HG03039 (cell line): ENCODE results near the gene ATP11A.
"Not testable (repeated sequence)": the region's sequence is repeated elsewhere in the genome, so short reads cannot be mapped to it uniquely, and the experiment has no call there.

Source experiments
- ATAC-seq: cut with Tn5 transposase; IDR thresholded peaks from one replicate; pipeline ENCODE4 v1.9.1; 2021; ENCODE audit warnings: mild to moderate bottlenecking, moderate library complexity; ENCODE audit not compliant: unreplicated experiment

ATP11A gene

GRCh38 chr13:112850273-112850672 is 160.4 kb downstream of the ATP11A start:
- ATAC-seq: no peak

- no peak for ATAC-seq
Measured at GRCh38 chr13:112851107-112852038, 161.5 kb downstream of the ATP11A start.

- no peak for ATAC-seq
Measured at GRCh38 chr13:112852392-112852791, 162.6 kb downstream of the ATP11A start.

- ATAC-seq: no peak
Measured at GRCh38 chr13:112852808-112853207, 163.0 kb downstream of the ATP11A start.

- no peak for ATAC-seq
Measured at GRCh38 chr13:112854321-112854720, 164.5 kb downstream of the ATP11A start.

GRCh38 chr13:112855859-112856258 is 166.0 kb downstream of the ATP11A start:
- ATAC-seq: no peak

GRCh38 chr13:112857914-112858490 is 168.2 kb downstream of the ATP11A start:
- ATAC-seq: no peak

- no peak for ATAC-seq
Measured at GRCh38 chr13:112859128-112859816, 169.4 kb downstream of the ATP11A start.

- peak; percentile 70 for ATAC-seq
Measured at GRCh38 chr13:112859817-112860190, 170.0 kb downstream of the ATP11A start.

- no peak for ATAC-seq
Measured at GRCh38 chr13:112861876-112862615, 172.2 kb downstream of the ATP11A start.

GRCh38 chr13:112863356-112863755 is 173.5 kb downstream of the ATP11A start:
- not testable (repeated sequence) for ATAC-seq

GRCh38 chr13:112865478-112865877 is 175.6 kb downstream of the ATP11A start:
- not testable (repeated sequence) for ATAC-seq

GRCh38 chr13:112867301-112867711 is 177.5 kb downstream of the ATP11A start:
- no peak for ATAC-seq

GRCh38 chr13:112868308-112868707 is 178.5 kb downstream of the ATP11A start:
- no peak for ATAC-seq

GRCh38 chr13:112869202-112870050 is 179.6 kb downstream of the ATP11A start:
- no peak for ATAC-seq

GRCh38 chr13:112870051-112870331 is 180.2 kb downstream of the ATP11A start:
- ATAC-seq: no peak

GRCh38 chr13:112870737-112871287 is 181.0 kb downstream of the ATP11A start:
- ATAC-seq: no peak

- no peak for ATAC-seq
Measured at GRCh38 chr13:112871742-112872141, 181.9 kb downstream of the ATP11A start.

- not testable (repeated sequence) for ATAC-seq
Measured at GRCh38 chr13:112872657-112873631, 183.1 kb downstream of the ATP11A start.
